GM12892 (cell line): ENCODE data around the gene FHL2.

Experiments used
- POLR2A ChIP-seq: IDR thresholded peaks from 2 replicates; pipeline ENCODE4 v1.6.1; 2011; ENCODE audit warnings: low read depth, low read length, control low read depth
- POLR2AphosphoS5 ChIP-seq: IDR thresholded peaks from 2 replicates; pipeline ENCODE4 v1.6.1; 2011; ENCODE audit warnings: low read depth, low read length, control low read depth
- TAF1 ChIP-seq: IDR thresholded peaks from 2 replicates; pipeline ENCODE4 v1.6.1; 2011; ENCODE audit warnings: low read depth, mild to moderate bottlenecking, control low read depth, low read length, borderline replicate concordance

- TF ChIP-seq POLR2A (no peak), TAF1 (no peak), POLR2AphosphoS5 (no peak)
Observed at GRCh38 chr2:105406221-105406620, 7.4 kb upstream of the FHL2 start.
